ENCODE data around the gene EIF1B. TPM values are rescaled to one million over a fixed set of nuclear protein-coding genes. Genes with fewer than 3 reads are reported as not detected.

The EIF1B gene
- total RNA-seq, 1 donor from 2014 or later, result 18.9 TPM

- Histone ChIP-seq H3K4me1 (peaks cover 23% of the 10 kb centered on the region), H3K36me3 (peaks cover 0 to 11% of the 10 kb centered on the region in 2 donors), H3K27ac (no peak overlapping the region), H3K9me3 (no peaks in the 10 kb centered on the region), H3K27me3 (no peaks in the 10 kb centered on the region), H3K4me3 (no peak overlapping the region)
- intact Hi-C loops (cut with DNase I), result no loop called here
- DNase-seq (ENCODE audit: extremely low spot score in 2 of 2), result no peak
- TF ChIP-seq POLR2A (IDR thresholded peaks at IDR 0.05) (no peak), POLR2AphosphoS5 (IDR thresholded peaks at IDR 0.05; ENCODE audit: insufficient read depth in 1 of 2, low read depth in 1 of 2) (no peak)
- TF ChIP-seq, protein P1, sequence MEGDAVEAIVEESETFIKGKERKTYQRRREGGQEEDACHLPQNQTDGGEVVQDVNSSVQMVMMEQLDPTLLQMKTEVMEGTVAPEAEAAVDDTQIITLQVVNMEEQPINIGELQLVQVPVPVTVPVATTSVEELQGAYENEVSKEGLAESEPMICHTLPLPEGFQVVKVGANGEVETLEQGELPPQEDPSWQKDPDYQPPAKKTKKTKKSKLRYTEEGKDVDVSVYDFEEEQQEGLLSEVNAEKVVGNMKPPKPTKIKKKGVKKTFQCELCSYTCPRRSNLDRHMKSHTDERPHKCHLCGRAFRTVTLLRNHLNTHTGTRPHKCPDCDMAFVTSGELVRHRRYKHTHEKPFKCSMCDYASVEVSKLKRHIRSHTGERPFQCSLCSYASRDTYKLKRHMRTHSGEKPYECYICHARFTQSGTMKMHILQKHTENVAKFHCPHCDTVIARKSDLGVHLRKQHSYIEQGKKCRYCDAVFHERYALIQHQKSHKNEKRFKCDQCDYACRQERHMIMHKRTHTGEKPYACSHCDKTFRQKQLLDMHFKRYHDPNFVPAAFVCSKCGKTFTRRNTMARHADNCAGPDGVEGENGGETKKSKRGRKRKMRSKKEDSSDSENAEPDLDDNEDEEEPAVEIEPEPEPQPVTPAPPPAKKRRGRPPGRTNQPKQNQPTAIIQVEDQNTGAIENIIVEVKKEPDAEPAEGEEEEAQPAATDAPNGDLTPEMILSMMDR (IDR thresholded peaks at IDR 0.05), result no peak
Measured at GRCh38 chr3:40307176-40307575, 2.3 kb upstream of the EIF1B start.

- peak in 1 of 2 donors; percentile 93 for DNase-seq (ENCODE audit: extremely low spot score in 2 of 2)
Measured at GRCh38 chr3:40308725-40309417, 636 bp upstream of the EIF1B start.

GRCh38 chr3:40309925-40310695 lies 603 bp downstream of the EIF1B start:
- Histone ChIP-seq H3K9me3 (no peaks in the 10 kb centered on the region), H3K27ac (peak overlapping the region; percentile 90), H3K27me3 (no peaks in the 10 kb centered on the region), H3K4me1 (peaks cover 33% of the 10 kb centered on the region), H3K36me3 (peaks cover 0 to 28% of the 10 kb centered on the region in 2 donors), H3K4me3 (peak overlapping the region; percentile 68 to 71)
- intact Hi-C loops (cut with DNase I), result no loop called here
- TF ChIP-seq, protein P1 (IDR thresholded peaks at IDR 0.05), result no peak
- TF ChIP-seq POLR2AphosphoS5 (IDR thresholded peaks at IDR 0.05; ENCODE audit: insufficient read depth in 1 of 2, low read depth in 1 of 2), result peak in 1 of 2 donors; percentile 16
- no peak for TF ChIP-seq POLR2A (IDR thresholded peaks at IDR 0.05)
- DNase-seq (ENCODE audit: extremely low spot score in 2 of 2), result no peak

More at GRCh38 chr3:40308725-40309417, 636 bp upstream of the EIF1B start:
- Histone ChIP-seq H3K4me1 (peaks cover 33% of the 10 kb centered on the region), H3K27ac (peak overlapping the region; percentile 90), H3K27me3 (no peaks in the 10 kb centered on the region), H3K36me3 (peaks cover 0 to 28% of the 10 kb centered on the region in 2 donors), H3K9me3 (no peaks in the 10 kb centered on the region), H3K4me3 (peak overlapping the region; percentile 68 to 71)
- intact Hi-C loops (cut with DNase I), result no loop called here
- TF ChIP-seq, protein P1 (IDR thresholded peaks at IDR 0.05), result no peak
- TF ChIP-seq POLR2A (IDR thresholded peaks at IDR 0.05) (no peak), POLR2AphosphoS5 (IDR thresholded peaks at IDR 0.05; ENCODE audit: insufficient read depth in 1 of 2, low read depth in 1 of 2) (no peak)

- no peaks in the 10 kb centered on the region for H3K9me3 ChIP-seq
- TF ChIP-seq, protein P1 (IDR thresholded peaks at IDR 0.05), result no peak
- no peak for TF ChIP-seq POLR2AphosphoS5 (IDR thresholded peaks at IDR 0.05; ENCODE audit: insufficient read depth in 1 of 2, low read depth in 1 of 2)
- TF ChIP-seq POLR2A (IDR thresholded peaks at IDR 0.05), result no peak
- H3K27ac ChIP-seq, result peak overlapping the region; percentile 90
- peaks cover 0 to 28% of the 10 kb centered on the region in 2 donors for H3K36me3 ChIP-seq
- peaks cover 33% of the 10 kb centered on the region for H3K4me1 ChIP-seq
- no peaks in the 10 kb centered on the region for H3K27me3 ChIP-seq
- H3K4me3 ChIP-seq, result peak overlapping the region; percentile 68 to 71
- intact Hi-C loops (cut with DNase I), result no loop called here
- no peak for DNase-seq (ENCODE audit: extremely low spot score in 2 of 2)
Measured at GRCh38 chr3:40310705-40311104, 1.2 kb downstream of the EIF1B start.

Measured in vagina (tissue), 2 donors.